SK-N-DZ (cell line): ENCODE measurements around the gene PUM2.
"Not testable (repeated sequence)": the region's sequence is repeated elsewhere in the genome, so short reads cannot be mapped to it uniquely, and the experiment has no call there.

ENCODE experiments used
- DNase-seq: peaks from one replicate; pipeline ENCODE4 v3.0.0-alpha.2; 2015; ENCODE audit warnings: low spot score

PUM2 gene

DNA sequence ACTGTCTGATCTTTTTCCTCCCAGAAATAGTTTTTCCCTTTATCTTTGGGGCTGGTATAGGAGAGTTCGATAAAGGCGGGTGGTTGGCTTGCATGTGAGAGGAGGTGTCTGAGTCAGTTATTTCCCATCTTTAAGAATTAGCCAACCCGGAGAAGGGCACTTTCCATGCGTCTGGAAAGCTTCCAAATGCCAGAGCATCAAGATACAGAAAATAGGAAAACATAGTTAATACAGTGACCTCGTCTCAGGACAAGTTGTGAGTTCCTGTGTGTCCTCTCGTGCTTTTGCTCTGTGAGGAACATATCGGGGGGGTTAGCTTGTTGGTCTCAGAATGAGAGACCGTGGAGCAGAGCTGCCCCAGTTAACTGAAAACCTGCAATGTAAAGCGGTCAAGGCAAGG lies 18.7 kb upstream of the PUM2 start:
- no peak for DNase-seq

DNA sequence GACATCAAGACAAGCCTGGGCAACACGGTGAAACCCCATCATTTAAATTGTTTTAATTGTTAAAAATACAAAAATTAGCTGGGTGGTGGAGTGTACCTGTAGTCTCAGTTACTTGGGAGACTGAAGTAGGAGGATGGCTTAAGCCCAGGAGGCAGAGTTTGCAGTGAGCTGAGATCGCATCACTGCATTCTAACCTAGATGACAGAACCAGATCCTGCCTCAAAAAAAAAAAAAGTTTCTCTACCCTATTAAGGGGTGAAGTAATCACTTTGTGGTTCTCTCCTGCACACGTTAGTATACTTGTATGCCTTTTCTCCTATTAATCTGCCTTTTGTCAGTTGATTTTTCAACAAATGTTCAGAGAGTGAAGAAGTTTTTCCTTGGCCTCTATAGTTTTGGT lies 18.1 kb upstream of the PUM2 start:
- no peak for DNase-seq

DNA sequence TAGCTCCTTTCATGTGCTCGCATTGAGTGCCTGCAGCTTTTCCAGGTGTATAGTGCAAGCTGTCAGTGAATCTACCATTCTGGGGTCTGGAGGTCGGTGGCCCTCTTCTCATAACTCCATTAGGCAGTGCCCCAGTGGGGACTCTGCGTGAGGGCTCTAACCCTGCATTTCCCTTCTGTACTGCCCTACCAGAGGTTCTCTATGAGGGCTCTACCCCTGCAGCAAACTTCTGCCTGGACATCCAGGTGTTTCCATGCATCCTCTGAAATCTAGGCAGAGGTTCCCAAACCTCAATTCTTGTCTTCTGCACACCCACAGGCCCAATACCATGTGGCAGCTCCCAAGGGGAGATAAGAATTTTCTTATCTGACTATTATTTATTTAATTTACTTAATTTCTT lies 17.3 kb upstream of the PUM2 start:
- not testable (repeated sequence) for DNase-seq

DNA sequence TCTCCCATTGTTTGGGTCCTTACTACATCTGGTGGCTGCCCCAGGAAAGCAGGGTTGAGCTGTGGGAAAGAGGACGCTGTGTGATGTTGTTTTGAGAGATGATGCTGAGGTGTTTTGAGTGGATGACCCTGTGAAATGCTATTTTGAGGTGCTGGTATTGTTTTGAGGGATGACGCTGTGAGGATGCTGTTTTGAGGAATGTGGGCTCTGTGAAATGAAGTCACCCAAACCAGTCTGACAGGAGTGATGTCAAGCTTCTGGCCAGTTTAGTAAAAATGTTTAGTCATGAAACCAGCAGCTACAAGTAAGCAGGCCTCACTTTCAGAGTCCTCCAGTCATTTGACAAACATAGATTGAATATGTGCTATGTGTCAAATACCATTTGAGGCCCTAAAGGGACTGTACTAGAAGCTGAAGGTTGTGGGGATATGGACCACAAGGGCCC lies 16.1 kb upstream of the PUM2 start:
- DNase-seq, result no peak

DNA sequence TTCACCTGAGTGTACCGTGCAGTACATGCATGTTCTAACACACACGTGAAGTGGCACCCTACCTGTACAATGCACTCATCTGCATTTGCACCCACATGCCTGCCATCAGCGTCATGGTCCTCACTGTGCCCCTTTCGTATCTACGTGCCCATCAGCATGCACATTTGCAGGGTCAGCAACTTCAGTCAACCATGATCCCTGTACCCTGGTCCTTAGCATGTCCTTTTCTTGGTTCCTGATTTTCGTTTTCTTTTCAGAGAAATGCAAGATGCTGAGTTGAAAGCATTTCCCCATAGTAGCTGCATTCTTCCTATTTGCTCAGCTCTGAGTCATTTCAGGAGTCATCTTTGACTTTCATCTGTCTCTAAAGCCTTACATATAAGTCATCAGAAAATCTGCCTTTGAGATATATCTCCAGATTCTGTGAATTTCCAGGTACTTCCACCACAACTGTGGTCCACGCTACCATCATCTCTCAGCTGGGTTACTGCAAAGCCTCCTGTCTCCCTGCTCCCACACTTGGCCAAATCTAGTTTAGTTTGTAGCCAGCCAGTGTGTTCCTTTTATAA lies 14.7 kb upstream of the PUM2 start:
- no peak for DNase-seq

DNA sequence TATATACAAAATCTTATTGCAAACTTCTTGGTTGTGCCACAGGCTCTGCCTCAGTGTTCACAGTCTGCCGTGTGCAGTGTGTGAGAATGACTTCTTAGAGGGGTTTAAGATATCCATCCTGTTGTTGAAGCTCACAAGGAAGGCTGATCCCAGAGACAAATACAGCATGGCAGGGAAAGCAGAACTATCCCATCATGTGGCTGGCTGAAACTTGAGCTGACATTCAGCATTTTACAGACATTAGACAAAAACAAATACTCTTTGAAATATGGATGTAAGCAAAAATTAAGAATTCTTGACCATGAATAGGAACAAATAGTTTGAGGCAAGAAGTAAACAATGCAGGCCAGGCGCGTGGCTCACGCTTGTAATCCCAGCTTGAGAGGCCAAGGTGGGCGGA lies 12.9 kb upstream of the PUM2 start:
- no peak for DNase-seq

DNA sequence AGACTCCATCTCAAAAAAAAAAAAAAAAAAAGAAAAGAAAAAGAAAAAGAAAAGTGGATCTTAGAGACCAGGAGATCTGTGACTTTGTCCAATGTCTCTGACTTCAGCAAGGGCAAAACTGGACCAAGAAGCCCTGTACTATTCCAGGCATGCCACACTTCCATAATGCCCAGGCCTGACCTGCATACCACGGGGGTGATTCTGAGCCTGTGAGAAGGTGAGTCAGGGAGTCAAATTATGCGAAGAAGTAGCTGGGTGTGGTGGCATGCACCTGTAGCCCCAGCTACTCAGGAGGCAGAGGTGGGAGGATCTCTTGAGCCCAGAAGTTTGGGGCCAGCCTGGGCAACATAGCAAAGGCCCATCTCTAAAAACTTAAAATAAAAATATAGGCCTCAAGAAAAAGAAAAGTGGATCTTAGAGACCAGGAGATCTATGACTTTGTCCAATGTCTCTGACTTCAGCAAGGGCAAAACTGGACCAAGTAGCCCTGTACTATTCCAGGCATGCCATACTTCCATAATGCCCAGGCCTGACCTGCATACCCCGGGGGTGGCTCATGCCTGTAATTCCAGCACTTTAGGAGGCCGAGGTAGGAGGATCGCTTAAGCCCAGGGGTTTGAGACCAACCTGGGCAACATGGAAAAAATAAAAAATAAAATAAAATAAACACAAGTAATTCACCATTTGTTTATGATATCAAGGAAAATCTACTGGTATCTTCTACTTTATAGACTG lies 12.2 kb upstream of the PUM2 start:
- no peak for DNase-seq

GRCh38 chr2:20361893-20362292 lies 11.2 kb upstream of the PUM2 start:
- DNase-seq, result peak; percentile 15

GRCh38 chr2:20359096-20359495 lies 8.5 kb upstream of the PUM2 start:
- DNase-seq, result no peak

DNA sequence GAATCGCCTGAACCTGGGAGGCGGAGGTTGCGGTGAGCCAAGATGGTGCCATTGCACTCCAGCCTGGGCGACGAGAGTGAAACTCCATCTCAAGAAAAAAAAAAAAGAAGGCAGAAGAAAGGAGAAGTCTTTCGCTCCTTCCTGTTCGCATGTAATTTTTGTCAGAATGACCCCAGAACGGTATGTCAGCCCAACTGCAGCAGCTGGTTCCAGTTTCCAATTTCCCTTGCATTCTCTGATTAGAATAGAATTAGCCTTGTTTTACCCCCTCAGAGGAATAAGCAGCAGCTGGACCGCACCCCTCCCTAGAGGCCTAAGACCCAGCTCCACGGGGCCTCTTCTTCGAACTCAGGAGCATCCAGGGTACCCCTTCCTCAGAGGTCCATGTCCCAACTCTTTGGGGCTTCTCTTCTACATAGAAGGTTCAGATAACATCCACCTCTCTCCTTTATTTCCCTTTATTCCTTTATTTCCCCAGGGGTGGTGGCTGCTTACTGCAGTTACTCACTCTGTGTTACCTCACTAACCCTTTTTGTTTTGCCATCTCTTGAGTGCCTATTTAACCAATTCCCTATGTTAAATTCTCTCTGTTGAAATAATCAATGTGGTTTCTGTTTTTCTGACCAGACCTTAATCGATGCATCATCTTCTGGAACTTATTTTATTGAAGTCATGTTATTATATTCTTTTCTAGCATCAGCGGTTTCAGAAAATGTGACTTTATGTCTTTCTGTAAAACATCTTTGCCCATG lies 7.2 kb upstream of the PUM2 start:
- DNase-seq, result no peak

DNA sequence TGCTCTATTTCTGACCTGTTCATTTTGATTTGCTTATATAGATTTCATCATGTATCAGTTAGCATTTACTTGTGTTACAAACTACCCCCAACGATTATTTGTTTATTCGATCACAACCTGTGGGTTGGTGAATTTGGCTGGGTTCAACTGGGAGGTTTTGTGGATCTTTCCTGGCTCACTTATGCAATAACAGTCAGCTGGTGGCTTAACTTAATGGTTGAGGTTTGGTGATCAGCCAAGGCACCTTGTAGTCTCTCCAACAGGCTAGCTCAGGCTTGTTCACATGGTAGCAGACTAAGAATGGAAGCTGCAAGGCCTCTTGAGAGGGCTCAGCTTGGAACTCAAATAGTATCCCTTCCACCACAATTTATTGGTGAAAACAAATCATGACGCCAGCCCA lies 5.4 kb upstream of the PUM2 start:
- DNase-seq, result no peak

GRCh38 chr2:20355131-20355530 lies 4.5 kb upstream of the PUM2 start:
- DNase-seq, result no peak

- no peak for DNase-seq
Measured at GRCh38 chr2:20353241-20353992, 2.8 kb upstream of the PUM2 start.

DNA sequence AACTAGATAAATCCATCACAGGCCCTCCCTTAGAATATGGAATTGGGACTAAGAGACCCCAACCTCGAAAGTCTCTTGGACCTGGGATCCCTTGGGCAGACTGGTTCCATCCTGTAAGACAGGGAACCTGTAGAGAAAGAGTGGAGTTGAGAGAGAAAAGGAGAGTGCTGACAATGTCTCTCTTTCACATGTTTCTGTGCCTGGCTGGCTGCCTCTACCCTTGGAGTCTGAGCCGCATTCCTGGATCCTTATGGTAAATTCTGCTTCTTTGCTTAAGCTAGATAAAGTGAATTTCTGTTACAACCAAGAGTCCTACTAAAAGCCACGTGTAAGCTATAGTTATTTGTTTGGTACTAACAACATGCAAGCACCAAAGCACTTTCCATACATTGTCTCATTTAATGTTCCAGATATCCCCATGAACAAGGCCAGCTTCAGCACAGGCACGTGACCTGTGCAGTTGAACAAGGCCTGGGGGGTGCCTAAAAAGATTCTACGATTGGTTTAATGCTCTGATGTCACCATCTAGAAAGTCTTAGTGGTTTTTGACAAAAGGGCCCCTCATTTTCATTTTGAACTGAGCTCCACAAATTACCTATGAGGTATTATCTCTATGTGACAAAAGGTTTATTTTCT lies 2.1 kb upstream of the PUM2 start:
- no peak for DNase-seq

DNA sequence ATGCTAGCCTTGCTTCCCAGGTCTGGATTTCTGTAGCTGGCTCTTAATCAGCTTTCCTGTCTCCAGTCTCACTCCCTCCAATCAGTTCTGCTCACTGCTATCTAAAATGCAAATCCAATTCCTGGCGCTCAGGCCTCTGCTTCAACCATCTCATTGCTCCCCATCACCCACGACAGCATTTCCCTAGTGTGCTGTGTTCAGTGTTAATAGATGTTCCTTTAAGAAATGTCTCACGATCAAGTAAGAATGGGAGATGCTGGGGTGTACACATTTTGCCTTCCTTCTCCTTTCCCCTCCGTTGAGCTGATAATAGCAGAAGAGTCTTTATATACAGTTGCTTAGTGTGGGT lies 1.6 kb upstream of the PUM2 start:
- DNase-seq, result peak; percentile 76

DNA sequence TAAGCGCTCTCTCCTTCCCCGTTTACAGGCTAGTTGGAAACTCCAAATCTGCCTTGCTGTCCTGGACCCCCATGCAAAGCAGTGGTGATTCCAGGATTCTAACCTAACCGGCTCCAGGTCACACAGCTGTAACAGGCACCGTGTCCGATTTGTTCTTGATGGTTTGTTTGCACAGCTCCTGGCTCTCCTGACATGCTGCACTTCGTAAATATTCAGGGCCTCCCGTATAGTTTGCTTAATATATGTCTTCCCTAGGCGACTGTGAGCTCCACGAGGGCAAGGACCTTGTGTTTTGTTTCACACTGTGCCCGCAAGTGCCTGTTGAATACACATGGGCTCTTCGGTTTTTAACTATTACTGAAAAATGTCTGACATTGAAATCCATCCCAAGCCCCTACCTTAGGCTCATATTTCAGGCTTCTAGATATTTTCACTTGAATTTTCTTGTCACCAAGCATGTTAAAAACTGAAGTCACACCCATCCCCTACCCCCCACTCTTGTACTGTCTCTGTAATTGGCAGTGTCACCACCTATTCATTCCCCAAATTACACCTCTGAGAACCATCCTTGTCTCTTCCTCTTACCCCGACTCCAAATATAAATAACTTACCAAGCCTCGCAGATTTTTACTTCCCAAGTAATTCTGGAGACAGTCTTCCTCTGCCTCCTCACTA lies 1.0 kb upstream of the PUM2 start:
- no peak for DNase-seq

DNA sequence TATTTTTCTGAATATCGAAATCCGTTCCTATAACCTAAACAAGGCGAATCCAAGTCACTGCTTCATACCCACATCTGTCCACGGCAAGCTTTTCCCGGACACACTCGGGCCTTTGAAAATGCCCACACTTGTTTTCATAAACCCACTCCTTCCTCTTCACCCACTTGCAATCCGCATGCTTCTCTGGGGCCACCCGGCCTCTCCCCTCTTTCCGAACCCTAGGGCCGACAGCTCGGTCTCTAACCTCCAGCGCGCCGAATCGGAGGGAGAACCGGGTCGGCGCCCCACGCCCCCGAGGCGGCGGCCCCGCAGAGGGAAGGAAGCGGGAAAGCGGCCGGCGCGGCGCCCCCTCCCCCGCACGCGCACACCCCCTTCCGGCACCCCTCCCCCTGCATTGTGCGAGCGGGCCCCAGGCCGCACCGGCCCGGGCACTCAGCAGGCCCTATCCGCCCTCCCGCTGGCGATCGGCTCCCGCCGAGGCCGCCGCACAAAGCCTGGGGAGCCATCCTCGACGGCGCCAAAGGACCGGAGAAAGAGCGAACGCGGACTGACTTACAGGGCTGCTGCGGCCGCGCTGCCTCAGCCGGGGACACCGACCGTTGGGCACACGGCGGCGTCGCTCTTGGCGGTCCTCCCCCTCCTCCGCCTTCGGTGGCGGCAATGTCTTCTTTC lies 467 bp downstream of the PUM2 start:
- DNase-seq, result no peak

- DNase-seq, result no peak
Measured at GRCh38 chr2:20349513-20349921, 1.1 kb downstream of the PUM2 start.

DNA sequence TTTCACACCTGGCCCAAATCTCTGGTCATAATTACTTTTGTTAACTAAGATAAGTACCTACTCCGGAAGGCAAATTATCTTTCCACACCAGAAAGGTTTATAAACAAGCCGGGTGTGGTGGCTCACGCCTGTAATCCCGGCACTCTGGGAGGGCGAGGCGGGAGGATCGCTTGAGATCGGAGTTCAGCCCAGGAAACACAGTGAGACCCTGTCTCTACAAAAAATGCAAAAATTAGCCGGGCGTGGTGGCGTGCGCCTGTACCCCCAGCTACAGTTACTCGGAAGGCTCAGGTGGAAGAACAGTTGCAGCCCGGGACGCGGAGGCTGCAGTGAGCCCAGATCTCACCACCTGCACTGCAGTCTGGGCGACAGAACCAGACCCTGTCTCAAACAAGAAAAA lies 2.1 kb downstream of the PUM2 start:
- DNase-seq, result no peak

GRCh38 chr2:20346565-20347381 lies 3.9 kb downstream of the PUM2 start:
- no peak for DNase-seq
